ENCODE measurements around the gene BTBD19.
"Not testable (repeated sequence)": the region's sequence is repeated elsewhere in the genome, so short reads cannot be mapped to it uniquely, and the experiment has no call there.

BTBD19 gene

GRCh38 chr1:44810101-44810761 lies 1.9 kb downstream of the BTBD19 start:
- in situ Hi-C loops (cut with HindIII; ENCODE audit: low sequenced_read_pairs), result no loop called here
- DNase-seq (ENCODE audit: low read depth), result no peak
- TF ChIP-seq CTCF (IDR thresholded peaks at IDR 0.05; ENCODE audit: low read depth, low read length, missing control alignments), result no peak
- peak overlapping the region; percentile 23 for H3K4me3 ChIP-seq (ENCODE audit: low read depth, low read length)

- DNase-seq (ENCODE audit: low read depth); H3K4me3 ChIP-seq (ENCODE audit: low read depth, low read length); in situ Hi-C loops (cut with HindIII; ENCODE audit: low sequenced_read_pairs): not testable (repeated sequence)
Observed at GRCh38 chr1:44810762-44811105, 2.4 kb downstream of the BTBD19 start.

- no peak for DNase-seq (ENCODE audit: low read depth)
- H3K4me3 ChIP-seq (ENCODE audit: low read depth, low read length), result no peak overlapping the region
- in situ Hi-C loops (cut with HindIII; ENCODE audit: low sequenced_read_pairs), result no loop called here
- TF ChIP-seq CTCF (IDR thresholded peaks at IDR 0.05; ENCODE audit: low read depth, low read length, missing control alignments), result no peak
Observed at GRCh38 chr1:44811234-44811633, 2.9 kb downstream of the BTBD19 start.

- in situ Hi-C loops (cut with HindIII; ENCODE audit: low sequenced_read_pairs), result no loop called here
- TF ChIP-seq CTCF (IDR thresholded peaks at IDR 0.05; ENCODE audit: low read depth, low read length, missing control alignments), result no peak
- H3K4me3 ChIP-seq (ENCODE audit: low read depth, low read length), result peak overlapping the region; percentile 37
- no peak for DNase-seq (ENCODE audit: low read depth)
Observed at GRCh38 chr1:44812822-44813543, 4.7 kb downstream of the BTBD19 start.

GRCh38 chr1:44815926-44816325 lies 7.6 kb downstream of the BTBD19 start:
- in situ Hi-C loops (cut with HindIII; ENCODE audit: low sequenced_read_pairs); H3K4me3 ChIP-seq (ENCODE audit: low read depth, low read length); DNase-seq (ENCODE audit: low read depth): not testable (repeated sequence)

- in situ Hi-C loops (cut with HindIII; ENCODE audit: low sequenced_read_pairs), result no loop called here
- H3K4me3 ChIP-seq (ENCODE audit: low read depth, low read length), result no peak overlapping the region
- TF ChIP-seq CTCF (IDR thresholded peaks at IDR 0.05; ENCODE audit: low read depth, low read length, missing control alignments), result no peak
- DNase-seq (ENCODE audit: low read depth), result no peak
Observed at GRCh38 chr1:44817307-44817706, 9.0 kb downstream of the BTBD19 start.

- no peak for TF ChIP-seq CTCF (IDR thresholded peaks at IDR 0.05; ENCODE audit: low read depth, low read length, missing control alignments)
- DNase-seq (ENCODE audit: low read depth), result no peak
- in situ Hi-C loops (cut with HindIII; ENCODE audit: low sequenced_read_pairs), result no loop called here
Observed at GRCh38 chr1:44817771-44818495, 9.6 kb downstream of the BTBD19 start.

More at GRCh38 chr1:44817771-44818495, 9.6 kb downstream of the BTBD19 start:
- no peak overlapping the region for H3K4me3 ChIP-seq (ENCODE audit: low read depth, low read length)
